A549 (cell line): ENCODE results near the gene ATP5F1D.

Source experiments
- BCL3 ChIP-seq: fragments of >200 bp; sonication (Bioruptor Twin); formaldehyde crosslinking; IDR thresholded peaks from 3 replicates; pipeline ENCODE4 v1.6.1; 2016
- CBX8 ChIP-seq: fragments of 200-600 bp; sonication (generic); IDR thresholded peaks from 2 replicates; pipeline ENCODE4 v1.6.1; 2016
- CTCF ChIP-seq: fragments of >200 bp; sonication (Bioruptor Twin); formaldehyde crosslinking; IDR thresholded peaks from 3 replicates; pipeline ENCODE4 v1.5.1; 2016
- POLR2A ChIP-seq: IDR thresholded peaks from 2 replicates; pipeline ENCODE4 v1.6.1; 2012; ENCODE audit warnings: mild to moderate bottlenecking, low read length
- RFX5 ChIP-seq: fragments of 450-650 bp; IDR thresholded peaks from 2 replicates; pipeline ENCODE4 v1.7.1; 2014; ENCODE audit warnings: antibody characterized with exemption, mild to moderate bottlenecking, moderate library complexity
- SMC3 ChIP-seq: fragments of >200 bp; sonication (Bioruptor Twin); formaldehyde crosslinking; IDR thresholded peaks from 3 replicates; pipeline ENCODE4 v1.6.1; 2018; ENCODE audit warnings: inconsistent platforms

- TF ChIP-seq CBX8 (no peak), POLR2A (no peak), SMC3 (no peak), CTCF (no peak), RFX5 (no peak), BCL3 (no peak)
Measured at GRCh38 chr19:1211494-1212234, 29.9 kb upstream of the ATP5F1D start.
